ENCODE results near the gene IL33. TPM values are rescaled to one million over a fixed set of nuclear protein-coding genes. Genes with fewer than 3 reads are reported as not detected.

IL33 gene
- total RNA-seq, 1 donor from 2014 or later: not detected

DNA sequence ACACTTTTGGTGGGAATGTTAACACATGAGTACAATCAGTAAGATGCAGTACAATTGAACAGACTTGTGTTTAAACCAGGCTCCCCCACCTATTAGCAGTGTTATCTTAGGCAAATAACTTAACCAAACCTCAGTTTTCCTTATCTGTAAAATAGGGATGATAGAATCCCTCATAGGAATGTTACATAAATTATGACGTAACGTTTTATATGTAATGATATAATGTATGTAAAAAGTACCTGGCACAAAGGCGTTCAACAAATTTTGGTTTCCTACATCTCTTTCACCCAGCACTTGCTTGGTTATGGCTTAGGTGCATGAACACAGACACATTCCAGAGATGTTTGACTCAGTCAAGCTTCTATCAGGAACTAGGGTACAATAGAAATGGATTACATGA is 26.7 kb upstream of the IL33 start:
- no peak overlapping the region for H3K4me3 Mint-ChIP-seq (ENCODE audit: unreplicated experiment)
- H3K9me3 Mint-ChIP-seq (ENCODE audit: unreplicated experiment): no peaks in the 10 kb centered on the region
- H3K27ac Mint-ChIP-seq (ENCODE audit: unreplicated experiment): no peak overlapping the region
- DNase-seq (ENCODE audit: extremely low spot score, unreplicated experiment): no peak
- no peak for TF ChIP-seq CTCF (IDR thresholded peaks at IDR 0.05)
- H3K27me3 Mint-ChIP-seq (ENCODE audit: unreplicated experiment): peaks cover 10% of the 10 kb centered on the region
- H3K4me1 Mint-ChIP-seq (ENCODE audit: unreplicated experiment): no peaks in the 10 kb centered on the region
- no peaks in the 10 kb centered on the region for H3K36me3 Mint-ChIP-seq (ENCODE audit: unreplicated experiment)

DNA sequence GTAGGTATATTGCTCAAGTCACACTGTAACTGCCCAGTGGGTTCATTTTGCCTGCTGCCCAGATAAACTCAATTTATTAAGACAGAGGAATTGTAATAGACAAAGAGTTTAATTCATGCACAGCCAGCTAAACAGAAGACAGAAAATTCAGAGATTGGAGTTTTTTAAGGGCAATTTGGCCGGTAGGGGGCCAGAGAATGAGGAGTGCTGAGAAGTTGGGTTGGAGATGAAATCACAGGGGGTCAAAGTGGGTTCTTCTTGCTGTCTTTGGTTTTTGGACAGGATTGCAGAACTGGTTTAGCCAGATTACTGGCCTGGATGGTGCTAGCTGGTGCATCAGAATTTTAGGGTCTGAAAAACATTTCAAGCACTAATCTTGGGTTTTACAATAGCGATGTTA is 20.7 kb upstream of the IL33 start:
- H3K4me3 Mint-ChIP-seq (ENCODE audit: unreplicated experiment): no peak overlapping the region
- H3K27me3 Mint-ChIP-seq (ENCODE audit: unreplicated experiment): peaks cover 12% of the 10 kb centered on the region
- H3K36me3 Mint-ChIP-seq (ENCODE audit: unreplicated experiment): no peaks in the 10 kb centered on the region
- no peaks in the 10 kb centered on the region for H3K9me3 Mint-ChIP-seq (ENCODE audit: unreplicated experiment)
- H3K27ac Mint-ChIP-seq (ENCODE audit: unreplicated experiment): no peak overlapping the region
- DNase-seq (ENCODE audit: extremely low spot score, unreplicated experiment): no peak
- no peaks in the 10 kb centered on the region for H3K4me1 Mint-ChIP-seq (ENCODE audit: unreplicated experiment)
- no peak for TF ChIP-seq CTCF (IDR thresholded peaks at IDR 0.05)

DNA sequence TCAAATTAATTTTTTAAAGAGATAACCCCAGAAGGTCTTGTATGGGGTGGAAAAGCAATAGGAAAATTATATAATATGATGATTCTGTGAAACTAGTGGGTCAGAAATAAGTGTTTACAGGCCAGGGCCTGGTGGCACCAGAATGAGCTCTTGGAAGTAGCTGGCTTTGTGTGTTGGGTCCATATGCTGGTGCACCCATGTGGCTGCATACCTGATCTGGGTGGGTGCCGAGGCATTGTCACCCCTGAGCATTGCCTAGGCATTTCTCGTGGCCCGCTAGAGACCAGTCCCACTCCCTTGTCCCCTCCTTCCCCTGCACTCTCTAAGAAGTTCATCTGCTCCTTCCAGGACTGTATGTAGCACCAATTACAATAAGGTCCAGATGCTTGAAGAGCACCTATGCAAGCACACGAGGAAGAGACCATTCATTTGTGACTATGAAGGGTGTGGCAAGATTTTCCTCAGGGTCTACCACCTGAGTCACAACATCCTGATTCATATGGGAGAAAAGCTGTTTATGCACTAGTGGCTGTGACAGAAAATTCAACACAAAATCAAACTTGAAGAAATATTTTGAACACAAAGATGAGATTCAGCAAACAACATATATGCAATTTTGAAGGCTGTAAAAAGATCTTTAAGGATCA is 19.8 kb upstream of the IL33 start:
- Mint-ChIP-seq H3K27ac (ENCODE audit: unreplicated experiment) (no peak overlapping the region), H3K4me1 (ENCODE audit: unreplicated experiment) (no peaks in the 10 kb centered on the region)

GRCh38 chr9:6197330-6197729 is 18.3 kb upstream of the IL33 start:
- Mint-ChIP-seq H3K4me1 (ENCODE audit: unreplicated experiment) (no peaks in the 10 kb centered on the region), H3K27me3 (ENCODE audit: unreplicated experiment) (peaks cover 7% of the 10 kb centered on the region), H3K4me3 (ENCODE audit: unreplicated experiment) (no peak overlapping the region), H3K36me3 (ENCODE audit: unreplicated experiment) (no peaks in the 10 kb centered on the region), H3K27ac (ENCODE audit: unreplicated experiment) (no peak overlapping the region), H3K9me3 (ENCODE audit: unreplicated experiment) (no peaks in the 10 kb centered on the region)
- no peak for TF ChIP-seq CTCF (IDR thresholded peaks at IDR 0.05)
- no peak for DNase-seq (ENCODE audit: extremely low spot score, unreplicated experiment)

More for the DNA sequence above, 19.8 kb upstream of the IL33 start:
- Mint-ChIP-seq H3K36me3 (ENCODE audit: unreplicated experiment) (no peaks in the 10 kb centered on the region), H3K9me3 (ENCODE audit: unreplicated experiment) (no peaks in the 10 kb centered on the region), H3K4me3 (ENCODE audit: unreplicated experiment) (no peak overlapping the region), H3K27me3 (ENCODE audit: unreplicated experiment) (peaks cover 12% of the 10 kb centered on the region)
- no peak for TF ChIP-seq CTCF (IDR thresholded peaks at IDR 0.05)
- DNase-seq (ENCODE audit: extremely low spot score, unreplicated experiment): no peak

DNA sequence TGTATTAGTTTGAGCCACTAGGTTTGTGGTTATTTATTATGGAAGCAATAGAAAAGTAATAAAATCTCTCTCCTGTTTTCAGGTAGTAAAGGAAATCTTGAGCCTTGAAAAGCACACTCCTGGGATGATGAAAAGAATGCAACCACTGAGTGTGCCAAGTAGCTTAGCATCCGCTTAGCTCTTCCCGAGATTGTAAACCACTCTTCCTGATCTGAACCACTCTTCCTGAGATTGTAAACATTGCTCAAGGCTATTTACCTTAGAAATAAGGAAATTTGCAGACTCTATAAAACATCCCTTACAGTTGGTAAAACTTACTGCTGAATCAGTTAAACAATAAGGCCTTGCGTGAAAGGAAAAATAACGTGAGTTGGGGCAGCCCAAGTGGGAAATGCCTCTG is 17.4 kb upstream of the IL33 start:
- Mint-ChIP-seq H3K27me3 (ENCODE audit: unreplicated experiment) (peaks cover 7% of the 10 kb centered on the region), H3K36me3 (ENCODE audit: unreplicated experiment) (no peaks in the 10 kb centered on the region), H3K4me1 (ENCODE audit: unreplicated experiment) (no peaks in the 10 kb centered on the region), H3K9me3 (ENCODE audit: unreplicated experiment) (no peaks in the 10 kb centered on the region), H3K27ac (ENCODE audit: unreplicated experiment) (no peak overlapping the region), H3K4me3 (ENCODE audit: unreplicated experiment) (no peak overlapping the region)
- no peak for DNase-seq (ENCODE audit: extremely low spot score, unreplicated experiment)
- TF ChIP-seq CTCF (IDR thresholded peaks at IDR 0.05): no peak

Measured in osteocyte (in vitro differentiated cells).